Measurements from ENCODE around the gene LMAN1.

DNA sequence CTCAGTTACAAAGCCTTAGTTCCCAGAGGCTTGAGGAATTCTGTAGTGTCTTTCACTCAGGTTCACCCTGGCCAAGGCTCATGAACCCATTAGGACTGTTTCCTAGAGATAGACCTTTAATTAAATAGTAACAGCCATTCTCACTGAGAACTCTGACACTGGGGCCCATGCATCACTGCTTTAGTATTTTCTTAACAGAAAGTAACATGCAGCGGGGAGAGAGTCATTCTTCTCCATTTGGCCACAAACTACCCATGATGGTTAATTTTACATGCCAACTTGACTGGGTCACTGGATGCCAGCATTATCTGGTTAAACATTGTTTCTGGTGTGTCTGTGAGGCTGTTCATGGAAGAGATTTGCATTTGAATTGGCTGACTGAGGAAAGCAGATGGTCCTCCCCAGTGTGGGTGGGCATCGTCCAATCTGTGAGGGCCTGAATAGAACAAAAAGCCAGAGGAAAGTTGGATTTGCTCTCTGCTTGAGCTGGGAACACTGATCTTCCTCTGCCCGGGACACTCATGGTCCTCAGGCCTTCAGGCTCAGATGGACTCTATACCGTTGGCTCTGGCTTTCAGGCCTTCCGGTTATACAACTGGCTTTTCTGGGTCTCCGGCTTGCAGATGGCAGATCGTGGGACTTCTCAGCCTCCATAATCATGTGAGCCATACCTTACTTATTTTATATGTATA is 35.0 kb downstream of the LMAN1 start:
- TF ChIP-seq, protein P1, sequence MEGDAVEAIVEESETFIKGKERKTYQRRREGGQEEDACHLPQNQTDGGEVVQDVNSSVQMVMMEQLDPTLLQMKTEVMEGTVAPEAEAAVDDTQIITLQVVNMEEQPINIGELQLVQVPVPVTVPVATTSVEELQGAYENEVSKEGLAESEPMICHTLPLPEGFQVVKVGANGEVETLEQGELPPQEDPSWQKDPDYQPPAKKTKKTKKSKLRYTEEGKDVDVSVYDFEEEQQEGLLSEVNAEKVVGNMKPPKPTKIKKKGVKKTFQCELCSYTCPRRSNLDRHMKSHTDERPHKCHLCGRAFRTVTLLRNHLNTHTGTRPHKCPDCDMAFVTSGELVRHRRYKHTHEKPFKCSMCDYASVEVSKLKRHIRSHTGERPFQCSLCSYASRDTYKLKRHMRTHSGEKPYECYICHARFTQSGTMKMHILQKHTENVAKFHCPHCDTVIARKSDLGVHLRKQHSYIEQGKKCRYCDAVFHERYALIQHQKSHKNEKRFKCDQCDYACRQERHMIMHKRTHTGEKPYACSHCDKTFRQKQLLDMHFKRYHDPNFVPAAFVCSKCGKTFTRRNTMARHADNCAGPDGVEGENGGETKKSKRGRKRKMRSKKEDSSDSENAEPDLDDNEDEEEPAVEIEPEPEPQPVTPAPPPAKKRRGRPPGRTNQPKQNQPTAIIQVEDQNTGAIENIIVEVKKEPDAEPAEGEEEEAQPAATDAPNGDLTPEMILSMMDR (IDR thresholded peaks at IDR 0.05), result no peak
- no peak for TF ChIP-seq EP300 (IDR thresholded peaks at IDR 0.05)
- no peak for TF ChIP-seq POLR2A (IDR thresholded peaks at IDR 0.05)

Data from upper lobe of left lung (tissue), 4 donors.